Uterus (tissue), 2 donors: ENCODE data around the gene TNS2.

Source experiments
- POLR2A ChIP-seq, 2 donors: fragments of 450-650 bp; IDR thresholded peaks; one replicate each; pipeline ENCODE4 v1.6.1; 2016; ENCODE audit warnings: antibody characterized with exemption in 2 of 2, mild to moderate bottlenecking in 1 of 2, moderate library complexity in 1 of 2
- TF ChIP-seq, protein P1 (sequence below), 4 experiments: fragments of 200-600 bp in 2 of 4; fragments of 450-650 bp in 2 of 4; sonication (generic) in 2 of 4; IDR thresholded peaks; one replicate each; pipeline ENCODE4 v1.5.1; 2016 to 2019; ENCODE audit warnings: antibody characterized with exemption in 4 of 4, mild to moderate bottlenecking in 2 of 4, moderate library complexity in 1 of 4

DNA sequence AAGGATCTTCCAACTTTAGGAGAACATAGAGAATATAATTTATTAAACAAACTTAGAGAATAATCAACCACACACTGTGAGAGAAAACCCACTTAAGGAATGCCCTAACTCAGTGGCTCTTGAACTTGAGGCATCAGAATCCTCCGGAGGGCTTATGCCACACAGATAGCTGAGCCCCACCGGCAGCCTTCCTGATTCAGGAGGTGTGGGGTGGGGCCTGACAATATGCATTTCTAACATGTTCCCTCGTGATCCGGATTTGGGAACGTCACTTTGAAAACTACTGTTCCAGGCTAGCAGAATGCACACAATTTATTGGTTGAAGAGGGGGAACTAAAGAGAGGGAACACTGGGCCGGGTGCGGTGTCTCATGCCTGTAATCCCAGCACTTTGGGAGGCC, 51.4 kb downstream of the TNS2 start:
- TF ChIP-seq, protein P1, sequence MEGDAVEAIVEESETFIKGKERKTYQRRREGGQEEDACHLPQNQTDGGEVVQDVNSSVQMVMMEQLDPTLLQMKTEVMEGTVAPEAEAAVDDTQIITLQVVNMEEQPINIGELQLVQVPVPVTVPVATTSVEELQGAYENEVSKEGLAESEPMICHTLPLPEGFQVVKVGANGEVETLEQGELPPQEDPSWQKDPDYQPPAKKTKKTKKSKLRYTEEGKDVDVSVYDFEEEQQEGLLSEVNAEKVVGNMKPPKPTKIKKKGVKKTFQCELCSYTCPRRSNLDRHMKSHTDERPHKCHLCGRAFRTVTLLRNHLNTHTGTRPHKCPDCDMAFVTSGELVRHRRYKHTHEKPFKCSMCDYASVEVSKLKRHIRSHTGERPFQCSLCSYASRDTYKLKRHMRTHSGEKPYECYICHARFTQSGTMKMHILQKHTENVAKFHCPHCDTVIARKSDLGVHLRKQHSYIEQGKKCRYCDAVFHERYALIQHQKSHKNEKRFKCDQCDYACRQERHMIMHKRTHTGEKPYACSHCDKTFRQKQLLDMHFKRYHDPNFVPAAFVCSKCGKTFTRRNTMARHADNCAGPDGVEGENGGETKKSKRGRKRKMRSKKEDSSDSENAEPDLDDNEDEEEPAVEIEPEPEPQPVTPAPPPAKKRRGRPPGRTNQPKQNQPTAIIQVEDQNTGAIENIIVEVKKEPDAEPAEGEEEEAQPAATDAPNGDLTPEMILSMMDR (IDR thresholded peaks at IDR 0.05): no peak
- no peak for TF ChIP-seq POLR2A (IDR thresholded peaks at IDR 0.05)
